ENCODE measurements around the gene CENPX. TPM values are rescaled to one million over a fixed set of nuclear protein-coding genes. Genes with fewer than 3 reads are reported as not detected.
"Not testable (repeated sequence)": the region's sequence is repeated elsewhere in the genome, so short reads cannot be mapped to it uniquely, and the experiment has no call there.

The CENPX gene
- total RNA-seq, 4 donors from 2014 or later = 85.4 to 131 (median 104) TPM

DNA sequence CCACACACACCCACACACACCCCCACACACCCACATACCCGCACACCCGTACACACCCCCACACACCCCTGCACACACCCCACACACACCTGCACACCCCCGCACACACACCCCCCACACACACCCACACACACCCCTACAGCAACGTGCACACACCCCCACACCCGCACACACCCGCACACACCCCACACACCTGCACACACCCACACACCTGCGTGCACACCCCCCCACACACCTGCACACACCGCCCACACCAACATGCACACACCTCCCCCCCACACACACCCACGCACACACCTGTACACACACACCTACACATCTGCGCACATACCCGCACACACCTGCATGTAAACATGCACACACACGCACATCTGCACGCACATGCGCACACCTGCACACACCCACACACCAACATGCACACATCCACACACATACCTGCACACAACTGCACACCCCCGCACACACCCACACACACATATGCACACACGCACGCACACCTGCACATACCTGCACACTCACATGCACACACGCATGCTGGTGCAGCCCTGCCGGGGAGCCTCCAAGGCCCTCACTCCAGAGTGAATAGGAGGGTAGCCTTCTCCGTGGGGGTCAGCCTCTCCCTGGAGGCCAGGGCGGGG, 37.8 kb downstream of the CENPX start:
- H3K27ac ChIP-seq = no peak overlapping the region
- 87% methylated on average over 21 of the region's 21 CpGs; no CpG with 5 or more reads in 1 of the 2 donors for WGBS, 2 donors (ENCODE audit: low coverage in 1 of 2)
- no peaks in the 10 kb centered on the region for H3K36me3 ChIP-seq
- TF ChIP-seq POLR2A (IDR thresholded peaks at IDR 0.05) (no peak), EP300 (IDR thresholded peaks at IDR 0.05; ENCODE audit: low read depth) (no peak), POLR2AphosphoS5 (IDR thresholded peaks at IDR 0.05) (no peak)
- TF ChIP-seq, protein P1, sequence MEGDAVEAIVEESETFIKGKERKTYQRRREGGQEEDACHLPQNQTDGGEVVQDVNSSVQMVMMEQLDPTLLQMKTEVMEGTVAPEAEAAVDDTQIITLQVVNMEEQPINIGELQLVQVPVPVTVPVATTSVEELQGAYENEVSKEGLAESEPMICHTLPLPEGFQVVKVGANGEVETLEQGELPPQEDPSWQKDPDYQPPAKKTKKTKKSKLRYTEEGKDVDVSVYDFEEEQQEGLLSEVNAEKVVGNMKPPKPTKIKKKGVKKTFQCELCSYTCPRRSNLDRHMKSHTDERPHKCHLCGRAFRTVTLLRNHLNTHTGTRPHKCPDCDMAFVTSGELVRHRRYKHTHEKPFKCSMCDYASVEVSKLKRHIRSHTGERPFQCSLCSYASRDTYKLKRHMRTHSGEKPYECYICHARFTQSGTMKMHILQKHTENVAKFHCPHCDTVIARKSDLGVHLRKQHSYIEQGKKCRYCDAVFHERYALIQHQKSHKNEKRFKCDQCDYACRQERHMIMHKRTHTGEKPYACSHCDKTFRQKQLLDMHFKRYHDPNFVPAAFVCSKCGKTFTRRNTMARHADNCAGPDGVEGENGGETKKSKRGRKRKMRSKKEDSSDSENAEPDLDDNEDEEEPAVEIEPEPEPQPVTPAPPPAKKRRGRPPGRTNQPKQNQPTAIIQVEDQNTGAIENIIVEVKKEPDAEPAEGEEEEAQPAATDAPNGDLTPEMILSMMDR (IDR thresholded peaks at IDR 0.05) = no peak
- intact Hi-C loops (cut with DNase I; ENCODE audit: low total_unique reads) = no loop called here
- H3K27me3 ChIP-seq = no peaks in the 10 kb centered on the region
- DNase-seq = no peak
- no peaks in the 10 kb centered on the region for H3K9me3 ChIP-seq
- H3K4me3 ChIP-seq = no peak overlapping the region
- in situ Hi-C loops (cut with MboI; ENCODE audit: low pct_ligation_motif_present in 1 of 4, low pct_unique_long_range_greater_than_20kb in 1 of 4, low sequenced_read_pairs in 3 of 4) = no loop called here
- no peaks in the 10 kb centered on the region for H3K4me1 ChIP-seq

DNA sequence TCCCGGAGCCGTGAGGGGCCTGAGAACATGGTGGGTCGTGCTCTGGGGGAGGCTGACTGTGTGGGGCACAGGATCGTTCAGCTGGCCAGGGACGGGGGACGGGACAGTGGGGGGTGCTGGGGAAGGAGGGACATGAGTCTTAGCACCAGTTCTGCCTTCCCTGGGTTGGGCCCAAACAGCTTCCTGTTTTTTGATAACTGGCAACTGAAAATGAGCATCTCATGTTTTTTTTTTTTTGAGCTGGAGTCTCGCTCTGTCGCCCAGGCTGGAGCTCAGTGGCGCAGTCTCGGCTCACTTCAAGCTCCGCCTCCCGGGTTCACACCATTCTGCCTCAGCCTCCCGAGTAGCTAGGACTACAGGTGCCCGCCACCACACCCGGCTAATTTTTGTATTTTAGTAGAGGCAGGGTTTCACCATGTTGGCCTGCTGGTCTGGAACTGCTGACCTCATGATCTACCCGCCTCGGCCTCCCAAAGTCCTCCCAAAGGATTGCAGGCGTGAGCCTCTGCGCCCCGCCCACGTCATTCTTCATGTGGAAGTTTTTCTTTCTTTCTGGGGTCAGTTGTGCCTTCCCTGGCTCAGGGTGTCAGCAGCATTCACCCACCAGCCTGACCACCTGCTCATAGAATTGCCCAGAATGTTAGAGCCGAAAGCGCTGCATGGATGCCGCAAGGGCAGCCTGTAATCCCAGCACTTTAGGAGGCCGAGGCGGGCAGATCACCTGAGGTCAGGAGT, 38.9 kb downstream of the CENPX start:
- Histone ChIP-seq H3K27ac (no peak overlapping the region), H3K4me1 (peaks cover 0 to 2% (median 0%) of the 10 kb centered on the region in 4 donors), H3K9me3 (no peaks in the 10 kb centered on the region), H3K27me3 (no peaks in the 10 kb centered on the region), H3K36me3 (no peaks in the 10 kb centered on the region), H3K4me3 (no peak overlapping the region)
- intact Hi-C loops (cut with DNase I; ENCODE audit: low total_unique reads) = no loop called here
- in situ Hi-C loops (cut with MboI; ENCODE audit: low pct_ligation_motif_present in 1 of 4, low pct_unique_long_range_greater_than_20kb in 1 of 4, low sequenced_read_pairs in 3 of 4) = no loop called here
- DNase-seq = no peak
- TF ChIP-seq, protein P1 (IDR thresholded peaks at IDR 0.05) = no peak
- TF ChIP-seq POLR2A (IDR thresholded peaks at IDR 0.05) (no peak), POLR2AphosphoS5 (IDR thresholded peaks at IDR 0.05) (no peak)
- 88 to 95% methylated on average over 7 to 26 of the region's 26 CpGs for WGBS, 2 donors (ENCODE audit: low coverage in 1 of 2)

DNA sequence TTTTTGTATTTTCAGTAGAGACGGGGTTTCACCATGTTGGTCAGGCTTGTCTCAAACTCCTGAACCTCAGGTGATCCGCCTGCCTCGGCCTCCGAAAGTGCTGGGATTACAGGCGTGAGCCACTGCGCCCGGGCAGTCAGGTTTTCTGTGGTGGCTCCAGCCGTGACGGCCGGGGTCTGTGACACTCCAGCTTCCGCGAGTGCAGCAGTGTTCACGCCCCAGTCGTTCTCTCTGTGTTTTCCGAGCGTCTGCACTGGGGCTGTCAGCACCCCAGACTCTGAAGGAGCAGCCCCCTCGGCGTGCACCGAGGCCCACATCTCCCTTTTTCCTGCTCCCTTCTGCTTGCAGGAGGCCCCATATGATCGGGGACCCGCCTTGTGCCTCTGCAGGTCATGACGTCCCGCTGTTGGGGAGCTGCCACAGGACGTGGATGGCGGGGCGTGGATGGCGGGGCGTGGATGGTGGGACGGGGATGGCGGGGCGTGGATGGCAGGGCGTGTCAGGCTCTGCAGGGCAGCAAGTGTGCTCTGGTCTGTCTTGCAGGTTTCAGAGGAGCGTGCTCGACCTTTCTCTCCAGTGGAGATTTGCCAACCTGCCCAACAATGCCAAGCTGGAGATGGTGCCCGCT, 39.6 kb downstream of the CENPX start:
- H3K4me3 ChIP-seq = no peak overlapping the region
- peaks cover 0 to 9% (median 6%) of the 10 kb centered on the region in 4 donors for H3K4me1 ChIP-seq
- no peaks in the 10 kb centered on the region for H3K36me3 ChIP-seq
- no peak overlapping the region for H3K27ac ChIP-seq
- intact Hi-C loops (cut with DNase I; ENCODE audit: low total_unique reads) = no loop called here
- TF ChIP-seq POLR2A (IDR thresholded peaks at IDR 0.05) (no peak), EP300 (IDR thresholded peaks at IDR 0.05; ENCODE audit: low read depth) (no peak), POLR2AphosphoS5 (IDR thresholded peaks at IDR 0.05) (no peak)
- TF ChIP-seq, protein P1 (IDR thresholded peaks at IDR 0.05) = no peak
- H3K9me3 ChIP-seq = no peaks in the 10 kb centered on the region
- in situ Hi-C loops (cut with MboI; ENCODE audit: low pct_ligation_motif_present in 1 of 4, low pct_unique_long_range_greater_than_20kb in 1 of 4, low sequenced_read_pairs in 3 of 4) = no loop called here
- DNase-seq = no peak
- no peaks in the 10 kb centered on the region for H3K27me3 ChIP-seq
- WGBS, 2 donors (ENCODE audit: low coverage in 1 of 2) = 89 to 93% methylated on average over 3 to 32 of the region's 35 CpGs

DNA sequence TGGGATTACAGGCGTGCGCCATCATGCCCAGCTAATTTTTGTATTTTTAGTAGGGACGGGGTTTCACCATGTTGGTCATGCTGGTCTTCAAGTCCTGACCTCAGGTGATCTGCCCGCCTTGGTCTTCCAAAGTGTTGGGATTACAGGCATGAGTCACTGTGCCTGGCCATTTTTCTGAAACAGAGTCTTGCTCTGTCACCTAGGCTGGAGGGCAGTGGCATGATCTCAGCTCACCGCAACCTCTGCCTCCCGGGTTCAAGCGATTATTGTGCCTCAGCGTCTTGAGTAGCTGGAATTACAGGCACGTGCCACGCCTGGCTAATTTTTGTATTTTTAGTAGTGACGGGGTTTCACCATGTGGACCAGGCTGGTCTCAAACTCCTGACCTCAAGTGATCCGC, 41.2 kb downstream of the CENPX start:
- H3K27me3 ChIP-seq; DNase-seq; in situ Hi-C loops (cut with MboI; ENCODE audit: low pct_ligation_motif_present in 1 of 4, low pct_unique_long_range_greater_than_20kb in 1 of 4, low sequenced_read_pairs in 3 of 4); H3K4me3 ChIP-seq; intact Hi-C loops (cut with DNase I; ENCODE audit: low total_unique reads); H3K27ac ChIP-seq; H3K9me3 ChIP-seq; H3K36me3 ChIP-seq: not testable (repeated sequence)
- H3K4me1 ChIP-seq = peaks cover 0 to 17% (median 12%) of the 10 kb centered on the region in 4 donors
- 98 to 100% methylated on average over 1 to 12 of the region's 12 CpGs for WGBS, 2 donors (ENCODE audit: low coverage in 1 of 2)

Data from transverse colon (tissue), 4 donors.